Measurements from ENCODE around the gene DMD.

DMD gene

GRCh38 chrX:31545191-31545590, 1666.2 kb downstream of the DMD start:
- no peak overlapping the region for H3K27ac ChIP-seq
- TF ChIP-seq CTCF (conservative IDR thresholded peaks at IDR 0.05) (no peak), ZFX (IDR thresholded peaks at IDR 0.05) (no peak)

- TF ChIP-seq ZFX (IDR thresholded peaks at IDR 0.05) (no peak), CTCF (conservative IDR thresholded peaks at IDR 0.05) (no peak)
- H3K27ac ChIP-seq: no peak overlapping the region
These were observed 1667.7 kb downstream of the DMD start for GRCh38 chrX:31543634-31544033.

- no peak overlapping the region for H3K27ac ChIP-seq
- TF ChIP-seq ZFX (IDR thresholded peaks at IDR 0.05): no peak
- TF ChIP-seq CTCF (conservative IDR thresholded peaks at IDR 0.05): no peak
These were observed 1668.8 kb downstream of the DMD start for GRCh38 chrX:31542566-31542965.

GRCh38 chrX:31540313-31540712, 1671.0 kb downstream of the DMD start:
- no peak overlapping the region for H3K27ac ChIP-seq
- no peak for TF ChIP-seq ZFX (IDR thresholded peaks at IDR 0.05)
- TF ChIP-seq CTCF (conservative IDR thresholded peaks at IDR 0.05): no peak

- TF ChIP-seq CTCF (conservative IDR thresholded peaks at IDR 0.05): no peak
- TF ChIP-seq ZFX (IDR thresholded peaks at IDR 0.05): no peak
These were observed 1683.8 kb downstream of the DMD start for GRCh38 chrX:31527455-31528126.

GRCh38 chrX:31523884-31524536, 1687.3 kb downstream of the DMD start:
- TF ChIP-seq CTCF (conservative IDR thresholded peaks at IDR 0.05) (no peak), ZFX (IDR thresholded peaks at IDR 0.05) (no peak)
- no peak overlapping the region for H3K27ac ChIP-seq

More at GRCh38 chrX:31527455-31528126, 1683.8 kb downstream of the DMD start:
- H3K27ac ChIP-seq: no peak overlapping the region

GRCh38 chrX:31522760-31523159, 1688.6 kb downstream of the DMD start:
- TF ChIP-seq CTCF (conservative IDR thresholded peaks at IDR 0.05) (no peak), ZFX (IDR thresholded peaks at IDR 0.05) (no peak)

More at GRCh38 chrX:31522760-31523159, 1688.6 kb downstream of the DMD start:
- no peak overlapping the region for H3K27ac ChIP-seq

All from C4-2B (cell line).